K562 (cell line): Measurements from ENCODE around the gene F12. TPM values are rescaled to one million over a fixed set of nuclear protein-coding genes. Genes with fewer than 3 reads are reported as not detected.
A peak's percentile ranks its signal among the peaks of the same experiment; 100 is the strongest.

Experiments used
- FOXK1 ChIP-seq: sonication (generic); formaldehyde crosslinking; IDR thresholded peaks from 2 replicates; pipeline ENCODE4 v1.8.0; 2022; ENCODE audit warnings: missing genetic modification reagents, mild to moderate bottlenecking, borderline replicate concordance
- MAZ ChIP-seq, 2 experiments: fragments of 450-650 bp in 1 of 2; sonication (generic) in 1 of 2; formaldehyde crosslinking; IDR thresholded peaks in 1 of 2; conservative IDR thresholded peaks in 1 of 2; 2 replicates each; pipeline versions ENCODE4 v1.4.0 to v1.5.0; 2020; ENCODE audit warnings: mild to moderate bottlenecking in 1 of 2, missing genetic modification reagents in 1 of 2
- MEF2D ChIP-seq: conservative IDR thresholded peaks from 2 replicates; pipeline ENCODE4 v1.6.1; 2016; ENCODE audit warnings: low read depth, missing genetic modification characterization, missing compliant biosample characterization
- NFE2 ChIP-seq: IDR thresholded peaks from 2 replicates; pipeline ENCODE4 v1.6.1; 2014; ENCODE audit warnings: antibody characterized with exemption, low read depth
- NR2C2 ChIP-seq, 2 experiments: fragments of 200-800 bp in 1 of 2; sonication (Bioruptor generic) in 1 of 2; sonication (generic) in 1 of 2; formaldehyde crosslinking in 1 of 2; IDR thresholded peaks; 2 replicates each; pipeline versions ENCODE4 v1.6.1 to v1.8.0; 2016 to 2022; ENCODE audit warnings: mild to moderate bottlenecking in 1 of 2, missing compliant biosample characterization in 1 of 2, missing genetic modification characterization in 1 of 2, missing genetic modification reagents in 1 of 2
- PHB ChIP-seq: fragments of 250-450 bp; sonication (Bioruptor Pico); IDR thresholded peaks from 2 replicates; pipeline ENCODE4 v1.5.0; 2021
- POLR3A ChIP-seq: IDR thresholded peaks from 2 replicates; pipeline ENCODE4 v1.6.1; 2011; ENCODE audit warnings: borderline replicate concordance, mild to moderate bottlenecking, moderate library complexity; ENCODE audit not compliant: insufficient read length, insufficient read depth; ENCODE audit errors: extremely low read depth
- RBFOX2 ChIP-seq: fragments of 200-400 bp; formaldehyde crosslinking; IDR thresholded peaks from 2 replicates; pipeline ENCODE4 v1.6.1; 2017; ENCODE audit warnings: low read depth, mild to moderate bottlenecking, low read length, moderate library complexity
- ZNF384 ChIP-seq: IDR thresholded peaks from 2 replicates; pipeline ENCODE4 v1.6.1; 2012; ENCODE audit warnings: low read depth, low read length, improper control_type of control experiment
- polyA plus RNA-seq, 8 experiments: library from polyadenylated mRNA; depleted of rRNA in 4 of 8; stranded (reverse) in 5 of 8; unstranded in 3 of 8; fragments of >200 nt; fragmentation: Nextera tagmentation in 2 of 8; fragmentation: Illumina TruSeq in 1 of 8; extraction: Ambion mirVana in 2 of 8; extraction: Trizol in 1 of 8; gene quantifications; 2 replicates each; pipeline versions ENCODE4 v1.2.1 to v1.2.3, GENCODE V29; 2011 to 2014; ENCODE audit warnings: inconsistent platforms in 1 of 8, missing spikeins in 1 of 8
- total RNA-seq, 7 experiments: library from RNA; depleted of rRNA in 6 of 7; stranded (reverse); fragments of >200 nt in 6 of 7; fragmentation: Illumina TruSeq in 2 of 7; extraction: Trizol in 2 of 7; gene quantifications; 2 replicates each; pipeline versions ENCODE4 v1.2.1 to v1.2.3, GENCODE V29; 2011 to 2021; ENCODE audit warnings: low replicate concordance in 1 of 7
- TF ChIP-seq, protein P1 (sequence below): sonication (generic); formaldehyde crosslinking; IDR thresholded peaks from 2 replicates; pipeline ENCODE4 v1.8.0; 2022; ENCODE audit warnings: mild to moderate bottlenecking, missing genetic modification reagents
- TF ChIP-seq, protein P2 (sequence below), 2 experiments: fragments of 450-650 bp in 1 of 2; sonication (generic) in 1 of 2; formaldehyde crosslinking in 1 of 2; IDR thresholded peaks; 2 replicates each; pipeline versions ENCODE4 v1.7.1 to v1.9.0; 2016 to 2022; ENCODE audit warnings: inconsistent platforms in 1 of 2, mild to moderate bottlenecking in 1 of 2, missing genetic modification reagents in 1 of 2

Gene F12
- total and polyA plus RNA-seq, 9 of the 15 experiments (the other 6 are each of a cell fraction or from before 2014, with no cell fraction given): 0.59 to 18.3 (median 3.6) TPM

- TF ChIP-seq MAZ (CRISPR knock-in tag; conservative IDR thresholded peaks at IDR 0.05 in 1 of 2, IDR thresholded peaks at IDR 0.05 in 1 of 2) (peak in 1 of 2 experiments; percentile 93; a peak in 3 of 4 replicates), MEF2D (no peak), FOXK1 (CRISPR knock-in tag) (no peak), NFE2 (no peak), NR2C2 (CRISPR knock-in tag; IDR thresholded peaks at IDR 0.05) (no peak), NR2C2 (tag; IDR thresholded peaks at IDR 0.05) (peak; percentile 37; the same call in 1 of the 2 replicates), ZNF384 (no peak), POLR3A (no peak), PHB (CRISPR knock-in tag) (no peak), RBFOX2 (peak; percentile 54; the same call in 1 of the 2 replicates)
- TF ChIP-seq, protein P1, sequence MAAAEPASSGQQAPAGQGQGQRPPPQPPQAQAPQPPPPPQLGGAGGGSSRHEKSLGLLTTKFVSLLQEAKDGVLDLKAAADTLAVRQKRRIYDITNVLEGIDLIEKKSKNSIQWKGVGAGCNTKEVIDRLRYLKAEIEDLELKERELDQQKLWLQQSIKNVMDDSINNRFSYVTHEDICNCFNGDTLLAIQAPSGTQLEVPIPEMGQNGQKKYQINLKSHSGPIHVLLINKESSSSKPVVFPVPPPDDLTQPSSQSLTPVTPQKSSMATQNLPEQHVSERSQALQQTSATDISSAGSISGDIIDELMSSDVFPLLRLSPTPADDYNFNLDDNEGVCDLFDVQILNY (CRISPR knock-in tag): no peak
- TF ChIP-seq, protein P2, sequence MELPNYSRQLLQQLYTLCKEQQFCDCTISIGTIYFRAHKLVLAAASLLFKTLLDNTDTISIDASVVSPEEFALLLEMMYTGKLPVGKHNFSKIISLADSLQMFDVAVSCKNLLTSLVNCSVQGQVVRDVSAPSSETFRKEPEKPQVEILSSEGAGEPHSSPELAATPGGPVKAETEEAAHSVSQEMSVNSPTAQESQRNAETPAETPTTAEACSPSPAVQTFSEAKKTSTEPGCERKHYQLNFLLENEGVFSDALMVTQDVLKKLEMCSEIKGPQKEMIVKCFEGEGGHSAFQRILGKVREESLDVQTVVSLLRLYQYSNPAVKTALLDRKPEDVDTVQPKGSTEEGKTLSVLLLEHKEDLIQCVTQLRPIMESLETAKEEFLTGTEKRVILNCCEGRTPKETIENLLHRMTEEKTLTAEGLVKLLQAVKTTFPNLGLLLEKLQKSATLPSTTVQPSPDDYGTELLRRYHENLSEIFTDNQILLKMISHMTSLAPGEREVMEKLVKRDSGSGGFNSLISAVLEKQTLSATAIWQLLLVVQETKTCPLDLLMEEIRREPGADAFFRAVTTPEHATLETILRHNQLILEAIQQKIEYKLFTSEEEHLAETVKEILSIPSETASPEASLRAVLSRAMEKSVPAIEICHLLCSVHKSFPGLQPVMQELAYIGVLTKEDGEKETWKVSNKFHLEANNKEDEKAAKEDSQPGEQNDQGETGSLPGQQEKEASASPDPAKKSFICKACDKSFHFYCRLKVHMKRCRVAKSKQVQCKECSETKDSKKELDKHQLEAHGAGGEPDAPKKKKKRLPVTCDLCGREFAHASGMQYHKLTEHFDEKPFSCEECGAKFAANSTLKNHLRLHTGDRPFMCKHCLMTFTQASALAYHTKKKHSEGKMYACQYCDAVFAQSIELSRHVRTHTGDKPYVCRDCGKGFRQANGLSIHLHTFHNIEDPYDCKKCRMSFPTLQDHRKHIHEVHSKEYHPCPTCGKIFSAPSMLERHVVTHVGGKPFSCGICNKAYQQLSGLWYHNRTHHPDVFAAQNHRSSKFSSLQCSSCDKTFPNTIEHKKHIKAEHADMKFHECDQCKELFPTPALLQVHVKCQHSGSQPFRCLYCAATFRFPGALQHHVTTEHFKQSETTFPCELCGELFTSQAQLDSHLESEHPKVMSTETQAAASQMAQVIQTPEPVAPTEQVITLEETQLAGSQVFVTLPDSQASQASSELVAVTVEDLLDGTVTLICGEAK (IDR thresholded peaks at IDR 0.05): no peak
- TF ChIP-seq, protein P2 (CRISPR knock-in tag; IDR thresholded peaks at IDR 0.05): no peak
Measured at GRCh38 chr5:177370488-177371119, 38.8 kb downstream of the F12 start (continued).
